HCT116 (cell line): ENCODE results near the gene TAGLN2. TPM values are rescaled to one million over a fixed set of nuclear protein-coding genes. Genes with fewer than 3 reads are reported as not detected.

Experiments used
- ATAC-seq: fragments of 200-7000 bp; cut with Tn5 transposase; 2 replicates; pipeline ENCODE4 v1.9.1; 2020; ENCODE audit warnings: mild to moderate bottlenecking, moderate library complexity
- BruUV-seq: library from RNA; stranded (reverse); fragments of 400-500 nt; replicated peaks from 2 replicates; lab custom pipeline; 2021; lab: Mats Ljungman, UMichigan
- CTCF ChIA-PET: fragments of 300-600 bp; sonication (Branson Sonifier 250); formaldehyde crosslinking; loops from one replicate; lab custom pipeline; 2021; ENCODE audit warnings: antibody characterized with exemption; lab: Charles Lee
- POLR2A ChIA-PET: fragments of 300-600, 350-600 bp; sonication (Branson Sonifier 250); formaldehyde crosslinking; loops from one replicate; lab custom pipeline; 2021; ENCODE audit warnings: antibody characterized with exemption; lab: Charles Lee
- RAD21 ChIA-PET, 2 experiments: fragments of 300-600 bp; sonication (Branson Sonifier 250); formaldehyde crosslinking; loops; one replicate each; lab custom pipeline; 2023; ENCODE audit warnings: low total read pairs in 2 of 2; ENCODE audit not compliant: uncharacterized antibody in 2 of 2, unreplicated experiment in 2 of 2, low non-redundant PET in 1 of 2; lab: Charles Lee
- DNase-seq: peaks from one replicate; pipeline ENCODE4 v3.0.0-alpha.2; 2010; ENCODE audit warnings: low read depth, low spot score
- H2AFZ ChIP-seq: fragments of 200-600 bp; shearing (Covaris generic), sonication (generic); 2 replicates; pipeline ENCODE4 v1.6.1; 2017; ENCODE audit warnings: low read depth, mixed run types, mixed read lengths, antibody characterized with exemption, low read length; ENCODE audit not compliant: poor library complexity, severe bottlenecking
- H3K27ac ChIP-seq: 2 replicates; pipeline ENCODE4 v1.5.1; 2012; ENCODE audit warnings: low read depth, low read length
- H3K27me3 ChIP-seq: fragments of 200-600 bp; sonication (generic); 2 replicates; pipeline ENCODE4 v1.6.1; 2016; ENCODE audit warnings: mixed run types, low read length, mixed read lengths; ENCODE audit not compliant: insufficient read depth
- H3K36me3 ChIP-seq, 2 experiments: fragments of 200-500 bp in 1 of 2; fragments of 200-600 bp in 1 of 2; sonication (Bioruptor generic) in 1 of 2; sonication (generic) in 1 of 2; 2 replicates each; pipeline versions ENCODE4 v1.5.1 to v1.6.1; 2014 to 2016; ENCODE audit warnings: low read length in 2 of 2, inconsistent platforms in 1 of 2, mixed read lengths in 1 of 2, mixed run types in 1 of 2; ENCODE audit not compliant: insufficient read depth in 2 of 2, control insufficient read depth in 1 of 2
- H3K4me1 ChIP-seq, 2 experiments: fragments of 200-600 bp in 1 of 2; sonication (generic) in 1 of 2; 2 replicates each; pipeline versions ENCODE4 v1.5.1 to v1.6.1; 2012 to 2017; ENCODE audit warnings: low read length in 2 of 2, inconsistent platforms in 1 of 2, mild to moderate bottlenecking in 1 of 2, mixed read lengths in 1 of 2, mixed run types in 1 of 2, moderate library complexity in 1 of 2; ENCODE audit not compliant: insufficient read depth in 2 of 2, control insufficient read depth in 1 of 2
- H3K4me2 ChIP-seq: fragments of 200-600 bp; sonication (generic); 2 replicates; pipeline ENCODE4 v1.6.1; 2017; ENCODE audit warnings: mixed run types, low read length, mixed read lengths
- H3K4me3 ChIP-seq, 2 experiments: fragments of 200-600 bp in 1 of 2; sonication (generic) in 1 of 2; replicated peaks in 1 of 2; 2 replicates each; pipeline ENCODE4 v1.5.1; 2011 to 2016; ENCODE audit warnings: low read length in 2 of 2, control low read depth in 1 of 2, low read depth in 1 of 2, mild to moderate bottlenecking in 1 of 2, mixed read lengths in 1 of 2, mixed run types in 1 of 2
- H3K79me2 ChIP-seq: fragments of 200-600 bp; sonication (generic); 2 replicates; pipeline ENCODE4 v1.6.1; 2017; ENCODE audit warnings: mild to moderate bottlenecking, mixed run types, low read length, moderate library complexity, mixed read lengths; ENCODE audit not compliant: insufficient read depth
- H3K9ac ChIP-seq: fragments of 200-600 bp; sonication (generic); 2 replicates; pipeline ENCODE4 v1.6.1; 2016; ENCODE audit warnings: low read length, mixed read lengths
- H3K9me2 ChIP-seq: fragments of 200-600 bp; sonication (generic), shearing (Covaris generic); 2 replicates; pipeline ENCODE4 v1.6.1; 2017; ENCODE audit warnings: mixed run types, mild to moderate bottlenecking, moderate library complexity; ENCODE audit not compliant: insufficient read depth
- H3K9me3 ChIP-seq, 2 experiments: fragments of 200-500 bp in 1 of 2; fragments of 200-600 bp in 1 of 2; sonication (Bioruptor generic) in 1 of 2; sonication (generic) in 1 of 2; 2 replicates each; pipeline ENCODE4 v1.6.1; 2014 to 2017; ENCODE audit warnings: low read length in 2 of 2, mixed read lengths in 2 of 2, inconsistent platforms in 1 of 2, low read depth in 1 of 2, mild to moderate bottlenecking in 1 of 2, mixed run types in 1 of 2, moderate library complexity in 1 of 2; ENCODE audit not compliant: control insufficient read depth in 1 of 2, insufficient read depth in 1 of 2
- H4K20me1 ChIP-seq: fragments of 200-600 bp; sonication (generic), shearing (Covaris generic); 2 replicates; pipeline ENCODE4 v1.6.1; 2017; ENCODE audit warnings: mixed run types, mild to moderate bottlenecking, moderate library complexity; ENCODE audit not compliant: insufficient read depth
- CBX3 ChIP-seq: IDR thresholded peaks from 2 replicates; pipeline ENCODE4 v1.6.1; 2012; ENCODE audit warnings: low read depth
- CEBPB ChIP-seq: IDR thresholded peaks from 2 replicates; pipeline ENCODE4 v1.6.1; 2012; ENCODE audit warnings: low read depth
- ELF1 ChIP-seq: IDR thresholded peaks from 2 replicates; pipeline ENCODE4 v1.6.1; 2012; ENCODE audit warnings: low read depth, borderline replicate concordance
- EZH2phosphoT487 ChIP-seq: fragments of 200-600 bp; IDR thresholded peaks from 2 replicates; pipeline ENCODE4 v1.6.1; 2018; ENCODE audit warnings: antibody characterized with exemption, borderline replicate concordance
- FOSL1 ChIP-seq: IDR thresholded peaks from 2 replicates; pipeline ENCODE4 v1.6.1; 2012; ENCODE audit warnings: low read depth
- YY1 ChIP-seq: IDR thresholded peaks from 2 replicates; pipeline ENCODE4 v1.6.1; 2011; ENCODE audit warnings: low read length, low read depth, moderate library complexity, mild to moderate bottlenecking; ENCODE audit not compliant: insufficient replicate concordance; ENCODE audit errors: extremely low read depth
- ZFX ChIP-seq: fragments of 450-650 bp; IDR thresholded peaks from 2 replicates; pipeline ENCODE4 v1.6.1; 2017
- ZNF274 ChIP-seq: fragments of 200-500 bp; sonication (Bioruptor generic); IDR thresholded peaks from 2 replicates; pipeline ENCODE4 v1.6.1; 2014; ENCODE audit warnings: mild to moderate bottlenecking, low read depth, low read length, inconsistent platforms
- intact Hi-C: fragments of 100-400 bp; cut with micrococcal nuclease; formaldehyde crosslinking; loops from 2 replicates; pipeline ENCODE4 v1.10.0; 2022
- total RNA-seq: library from RNA; stranded (reverse); gene quantifications from one replicate; pipeline ENCODE4 v1.2.1, GENCODE V29; 2021; ENCODE audit not compliant: unreplicated experiment
- TF ChIP-seq, protein P1 (sequence below): IDR thresholded peaks from 2 replicates; pipeline ENCODE4 v1.6.1; 2012; ENCODE audit warnings: low read depth
- TF ChIP-seq, protein P2 (sequence below): IDR thresholded peaks from 2 replicates; pipeline ENCODE4 v1.6.1; 2011; ENCODE audit warnings: mild to moderate bottlenecking, low read length, moderate library complexity; ENCODE audit not compliant: insufficient replicate concordance; ENCODE audit errors: extremely low read depth

TAGLN2 gene
- total RNA-seq, 1 experiment from 2014 or later = 127 TPM

DNA sequence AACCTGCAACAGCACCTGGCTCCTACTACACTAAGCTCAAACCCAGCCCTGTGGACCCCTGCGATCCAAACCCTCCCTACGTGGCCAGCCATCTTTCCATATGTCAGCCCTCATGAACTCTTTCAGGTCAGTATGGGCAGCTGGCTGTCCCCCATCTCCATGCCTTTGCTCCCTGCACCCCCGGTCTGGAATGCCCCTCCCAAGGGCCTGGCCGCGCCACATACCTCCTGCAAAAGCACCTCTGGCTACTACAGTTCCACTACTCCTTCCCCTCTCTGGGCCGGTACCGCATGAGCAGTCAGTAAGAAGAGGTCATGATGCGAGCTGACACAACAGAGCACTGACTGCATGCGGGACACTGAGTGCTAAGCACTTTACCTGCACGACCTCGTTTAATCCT is 10.0 kb upstream of the TAGLN2 start (continued):
- TF ChIP-seq CBX3 (no peak), ZNF274 (no peak)
- TF ChIP-seq, protein P1, sequence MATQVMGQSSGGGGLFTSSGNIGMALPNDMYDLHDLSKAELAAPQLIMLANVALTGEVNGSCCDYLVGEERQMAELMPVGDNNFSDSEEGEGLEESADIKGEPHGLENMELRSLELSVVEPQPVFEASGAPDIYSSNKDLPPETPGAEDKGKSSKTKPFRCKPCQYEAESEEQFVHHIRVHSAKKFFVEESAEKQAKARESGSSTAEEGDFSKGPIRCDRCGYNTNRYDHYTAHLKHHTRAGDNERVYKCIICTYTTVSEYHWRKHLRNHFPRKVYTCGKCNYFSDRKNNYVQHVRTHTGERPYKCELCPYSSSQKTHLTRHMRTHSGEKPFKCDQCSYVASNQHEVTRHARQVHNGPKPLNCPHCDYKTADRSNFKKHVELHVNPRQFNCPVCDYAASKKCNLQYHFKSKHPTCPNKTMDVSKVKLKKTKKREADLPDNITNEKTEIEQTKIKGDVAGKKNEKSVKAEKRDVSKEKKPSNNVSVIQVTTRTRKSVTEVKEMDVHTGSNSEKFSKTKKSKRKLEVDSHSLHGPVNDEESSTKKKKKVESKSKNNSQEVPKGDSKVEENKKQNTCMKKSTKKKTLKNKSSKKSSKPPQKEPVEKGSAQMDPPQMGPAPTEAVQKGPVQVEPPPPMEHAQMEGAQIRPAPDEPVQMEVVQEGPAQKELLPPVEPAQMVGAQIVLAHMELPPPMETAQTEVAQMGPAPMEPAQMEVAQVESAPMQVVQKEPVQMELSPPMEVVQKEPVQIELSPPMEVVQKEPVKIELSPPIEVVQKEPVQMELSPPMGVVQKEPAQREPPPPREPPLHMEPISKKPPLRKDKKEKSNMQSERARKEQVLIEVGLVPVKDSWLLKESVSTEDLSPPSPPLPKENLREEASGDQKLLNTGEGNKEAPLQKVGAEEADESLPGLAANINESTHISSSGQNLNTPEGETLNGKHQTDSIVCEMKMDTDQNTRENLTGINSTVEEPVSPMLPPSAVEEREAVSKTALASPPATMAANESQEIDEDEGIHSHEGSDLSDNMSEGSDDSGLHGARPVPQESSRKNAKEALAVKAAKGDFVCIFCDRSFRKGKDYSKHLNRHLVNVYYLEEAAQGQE = no peak

DNA sequence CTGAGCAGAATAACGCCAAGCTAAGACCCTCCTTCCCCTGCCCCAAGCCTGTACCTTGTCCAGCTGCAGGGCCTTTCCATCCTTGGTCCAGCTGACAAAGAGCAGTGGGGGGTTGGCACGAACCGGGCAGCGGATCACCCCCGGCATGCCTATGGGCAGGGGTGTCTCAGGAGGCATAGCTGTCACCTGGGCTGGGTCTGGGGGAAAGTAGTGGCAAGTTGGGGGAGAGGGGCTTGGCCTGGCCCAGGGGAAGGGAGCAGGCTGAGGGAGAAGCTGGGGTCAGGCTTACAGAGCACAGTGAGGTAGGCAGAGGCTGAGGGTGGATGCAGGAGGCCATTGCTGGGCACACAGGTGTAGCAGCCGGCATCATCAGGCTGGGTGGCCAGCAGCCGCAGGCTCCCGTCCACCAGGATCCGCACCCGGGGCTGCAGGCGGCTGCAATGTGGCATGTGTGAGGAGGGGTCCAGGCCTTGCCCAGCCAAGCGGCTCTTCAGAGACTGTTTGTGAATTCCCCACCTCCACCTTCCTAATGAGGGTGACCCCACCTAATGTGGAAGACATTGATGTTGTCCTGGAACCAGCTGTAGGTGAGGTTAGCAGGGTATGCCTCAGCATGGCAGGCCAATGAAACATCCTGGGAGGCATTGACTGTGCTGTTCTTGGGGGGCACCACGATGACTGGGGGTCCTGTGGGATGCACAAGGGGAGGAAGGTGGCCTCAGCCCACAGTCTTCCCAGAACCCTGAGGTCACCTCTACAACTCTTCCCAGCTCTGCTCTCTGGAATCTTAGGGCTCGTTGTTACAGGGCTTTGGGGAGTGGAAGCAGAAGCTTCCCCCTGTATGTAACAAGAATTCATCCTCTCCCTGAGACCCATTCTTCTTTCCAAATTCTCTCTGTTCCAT is 9.1 kb upstream of the TAGLN2 start:
- ChIA-PET POLR2A (no interaction called here), CTCF (interaction anchor here (10.1 kb wide), 1 partner anchor 72 kb away, joined by 170 read pairs; no protein-coding TSS in a partner anchor), RAD21 (interaction anchor here in 1 of 2 experiments (1.2 to 1.9 kb wide), 3 partner anchors 72 to 73 kb away, joined by 3 to 5 read pairs (median 4); no protein-coding TSS in a partner anchor)
- Histone ChIP-seq H3K79me2 (no peaks in the 10 kb centered on the region), H3K9me2 (no peaks in the 10 kb centered on the region), H3K4me2 (no peak overlapping the region), H3K4me3 (no peak overlapping the region), H2AFZ (no peak overlapping the region), H3K27ac (no peak overlapping the region), H3K9ac (no peak overlapping the region), H3K9me3 (no peaks in the 10 kb centered on the region), H3K36me3 (peaks cover 0 to 2% of the 10 kb centered on the region in 2 experiments; a peak in 1 of 4 replicates), H3K4me1 (peaks cover 3 to 15% of the 10 kb centered on the region in 2 experiments), H4K20me1 (no peaks in the 10 kb centered on the region), H3K27me3 (no peaks in the 10 kb centered on the region)
- DNase-seq (no peak), ATAC-seq (no peak)
- intact Hi-C loops = no loop called here
- TF ChIP-seq ZFX (no peak), YY1 (no peak), FOSL1 (no peak), ELF1 (no peak), CEBPB (no peak), EZH2phosphoT487 (no peak)
- TF ChIP-seq, protein P2, sequence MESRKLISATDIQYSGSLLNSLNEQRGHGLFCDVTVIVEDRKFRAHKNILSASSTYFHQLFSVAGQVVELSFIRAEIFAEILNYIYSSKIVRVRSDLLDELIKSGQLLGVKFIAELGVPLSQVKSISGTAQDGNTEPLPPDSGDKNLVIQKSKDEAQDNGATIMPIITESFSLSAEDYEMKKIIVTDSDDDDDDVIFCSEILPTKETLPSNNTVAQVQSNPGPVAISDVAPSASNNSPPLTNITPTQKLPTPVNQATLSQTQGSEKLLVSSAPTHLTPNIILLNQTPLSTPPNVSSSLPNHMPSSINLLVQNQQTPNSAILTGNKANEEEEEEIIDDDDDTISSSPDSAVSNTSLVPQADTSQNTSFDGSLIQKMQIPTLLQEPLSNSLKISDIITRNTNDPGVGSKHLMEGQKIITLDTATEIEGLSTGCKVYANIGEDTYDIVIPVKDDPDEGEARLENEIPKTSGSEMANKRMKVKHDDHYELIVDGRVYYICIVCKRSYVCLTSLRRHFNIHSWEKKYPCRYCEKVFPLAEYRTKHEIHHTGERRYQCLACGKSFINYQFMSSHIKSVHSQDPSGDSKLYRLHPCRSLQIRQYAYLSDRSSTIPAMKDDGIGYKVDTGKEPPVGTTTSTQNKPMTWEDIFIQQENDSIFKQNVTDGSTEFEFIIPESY = no peak
- no TSS peak for BruUV-seq
